B cell (primary cell): ENCODE results near the gene DTNBP1. TPM values are rescaled to one million over a fixed set of nuclear protein-coding genes. Genes with fewer than 3 reads are reported as not detected.

Experiments
- ATAC-seq: fragments of 200-7000 bp; cut with Tn5 transposase; one replicate; pipeline ENCODE4 v1.10.0; 2021; ENCODE audit warnings: low read depth, mild to moderate bottlenecking, moderate number of reproducible peaks, moderate library complexity
- CTCF ChIA-PET: fragments of 350-600 bp; sonication (Branson Sonifier 250); formaldehyde crosslinking; loops from one replicate; lab custom pipeline; 2021; ENCODE audit warnings: antibody characterized with exemption, inconsistent platforms; lab: Charles Lee
- POLR2A ChIA-PET: fragments of 350-600 bp; sonication (Branson Sonifier 250); formaldehyde crosslinking; loops from one replicate; lab custom pipeline; 2021; ENCODE audit warnings: antibody characterized with exemption; lab: Charles Lee
- DNase-seq: peaks from one replicate; pipeline ENCODE4 v3.0.0; 2013
- H2AFZ ChIP-seq: 2 replicates; pipeline ENCODE4 v1.6.1; 2012; ENCODE audit warnings: mild to moderate bottlenecking, low read depth, low read length; ENCODE audit not compliant: insufficient read depth, poor library complexity, severe bottlenecking
- H3K27ac ChIP-seq, 2 donors: 1 replicate in 1 of 2; 2 replicates in 1 of 2; pipeline ENCODE4 v1.5.1; 2012 to 2013; ENCODE audit warnings: low read length in 2 of 2, mild to moderate bottlenecking in 2 of 2, moderate library complexity in 1 of 2
- H3K27me3 ChIP-seq, 4 experiments: fragments of 200-600 bp in 1 of 4; sonication (generic) in 1 of 4; replicated peaks in 1 of 4; 1 replicate in 2 of 4; 2 replicates in 2 of 4; pipeline versions ENCODE4 v1.6.1 to v1.7.0; 2013 to 2016; ENCODE audit warnings: low read length in 3 of 4, mild to moderate bottlenecking in 2 of 4, mixed read lengths in 1 of 4, moderate library complexity in 1 of 4; ENCODE audit not compliant: insufficient read depth in 4 of 4, control insufficient read depth in 3 of 4; ENCODE audit errors: control extremely low read depth in 1 of 4
- H3K36me3 ChIP-seq, 2 experiments: replicated peaks in 1 of 2; 1 replicate in 1 of 2; 2 replicates in 1 of 2; pipeline versions ENCODE4 v1.6.1 to v1.7.1; 2013; ENCODE audit warnings: low read length in 1 of 2; ENCODE audit not compliant: insufficient read depth in 2 of 2, control insufficient read depth in 1 of 2; ENCODE audit errors: control extremely low read depth in 1 of 2, extremely low read depth in 1 of 2
- H3K4me1 ChIP-seq, 2 donors: fragments of 200-600 bp in 1 of 2; sonication (generic) in 1 of 2; 1 replicate in 1 of 2; 2 replicates in 1 of 2; pipeline versions ENCODE4 v1.5.1 to v1.6.1; 2013 to 2017; ENCODE audit warnings: low read length in 2 of 2; ENCODE audit not compliant: control insufficient read depth in 2 of 2, insufficient read depth in 2 of 2
- H3K4me2 ChIP-seq: replicated peaks from 2 replicates; pipeline ENCODE3; 2012; ENCODE audit warnings: mild to moderate bottlenecking, low read depth, low read length; ENCODE audit not compliant: poor library complexity, severe bottlenecking
- H3K4me3 ChIP-seq, 5 experiments: fragments of 200-600 bp in 1 of 5; sonication (generic) in 1 of 5; 1 replicate in 3 of 5; 2 replicates in 2 of 5; pipeline versions ENCODE4 v1.5.1 to v1.7.0; 2011 to 2016; ENCODE audit warnings: low read length in 4 of 5, mild to moderate bottlenecking in 4 of 5, low read depth in 2 of 5, control low read depth in 1 of 5, moderate library complexity in 1 of 5; ENCODE audit not compliant: insufficient read depth in 1 of 5; ENCODE audit errors: control extremely low read depth in 1 of 5, extremely low read depth in 1 of 5
- H3K79me2 ChIP-seq: fragments of 200-600 bp; sonication (generic); one replicate; pipeline ENCODE4 v1.6.0; 2016; ENCODE audit warnings: low read length; ENCODE audit not compliant: control insufficient read depth, insufficient read depth
- H3K9ac ChIP-seq: fragments of 200-600 bp; sonication (generic); 2 replicates; pipeline ENCODE4 v1.6.1; 2017; ENCODE audit warnings: mild to moderate bottlenecking, low read length, moderate library complexity
- H3K9me3 ChIP-seq, 3 donors: one replicate each; pipeline versions ENCODE4 v1.6.1 to v1.7.1; 2013; ENCODE audit warnings: low read length in 2 of 3; ENCODE audit not compliant: control insufficient read depth in 2 of 3, insufficient read depth in 1 of 3; ENCODE audit errors: control extremely low read depth in 1 of 3
- H4K20me1 ChIP-seq: 2 replicates; pipeline ENCODE4 v1.6.0; 2012; ENCODE audit warnings: mild to moderate bottlenecking, low read length; ENCODE audit not compliant: insufficient read depth, control insufficient read depth, poor library complexity, severe bottlenecking
- H3K27ac Mint-ChIP-seq: one replicate; pipeline ENCODE4 v1.8.0; 2021; ENCODE audit warnings: mixed read lengths
- H3K27me3 Mint-ChIP-seq: one replicate; pipeline ENCODE4 v1.8.0; 2021; ENCODE audit warnings: mixed read lengths
- H3K4me1 Mint-ChIP-seq: one replicate; pipeline ENCODE4 v1.8.0; 2021; ENCODE audit warnings: mixed read lengths
- H3K4me3 Mint-ChIP-seq: one replicate; pipeline ENCODE4 v1.8.0; 2021; ENCODE audit warnings: mixed read lengths
- H3K9me3 Mint-ChIP-seq: one replicate; pipeline ENCODE4 v1.8.0; 2022; ENCODE audit warnings: mixed read lengths; ENCODE audit not compliant: insufficient read depth
- EZH2 ChIP-seq: IDR thresholded peaks from 2 replicates; pipeline ENCODE4 v1.6.1; 2012; ENCODE audit warnings: borderline replicate concordance, low read depth, mild to moderate bottlenecking, moderate library complexity, low read length; ENCODE audit not compliant: insufficient read depth, poor library complexity, severe bottlenecking
- WGBS: methylation state at CpG from one replicate; pipeline ENCODE4 v1.1.5; 2013; ENCODE audit warnings: missing lambda C conversion rate; ENCODE audit not compliant: insufficient coverage; 5-methylcytosine and 5-hydroxymethylcytosine counted together
- intact Hi-C: fragments of 100-400 bp; cut with micrococcal nuclease; formaldehyde crosslinking; loops from one replicate; pipeline ENCODE4 v1.10.0; 2022
- polyA plus RNA-seq: library from polyadenylated mRNA; depleted of rRNA; stranded (reverse); fragments of >200 nt; gene quantifications from 2 replicates; pipeline ENCODE4 v1.2.3, GENCODE V29; 2012
- total RNA-seq, 2 donors: library from RNA; stranded (reverse); fragments of 120-200 nt in 1 of 2; gene quantifications; 1 replicate in 1 of 2; 2 replicates in 1 of 2; pipeline versions ENCODE4 v1.2.3 to v1.2.4, GENCODE V29; 2013 to 2022
- TF ChIP-seq, protein P1 (sequence below): fragments of 200-600 bp; IDR thresholded peaks from one replicate; pipeline ENCODE4 v1.8.0; 2022; ENCODE audit warnings: antibody characterized with exemption, mild to moderate bottlenecking

DTNBP1 gene
- total and polyA plus RNA-seq, 2 donors (not counting 1 experiment from before 2014, with no cell fraction given), result 31.4 to 73.0 TPM

DNA sequence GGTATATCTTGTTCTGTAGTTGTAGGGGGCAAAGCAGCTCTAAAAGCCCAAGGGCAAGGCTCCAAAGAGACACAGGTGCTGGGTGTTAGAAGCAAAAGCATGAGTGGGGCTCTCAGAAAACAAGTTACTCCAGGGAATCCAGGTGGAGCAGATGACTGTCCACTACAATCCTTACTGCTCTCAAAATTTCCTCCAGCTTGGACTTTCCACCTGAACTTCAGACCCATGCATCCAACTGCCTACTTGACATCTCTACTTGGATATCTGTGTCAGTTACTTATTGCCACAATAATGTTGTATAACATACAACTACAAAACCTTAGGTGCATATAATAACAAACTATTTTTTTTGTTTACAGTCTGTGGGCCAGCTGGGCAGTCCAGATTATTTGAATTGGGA is 22.8 kb upstream of the DTNBP1 start:
- Mint-ChIP-seq H3K4me3 (no peak overlapping the region), H3K9me3 (peaks cover 4% of the 10 kb centered on the region), H3K27ac (no peak overlapping the region), H3K4me1 (peaks cover 9% of the 10 kb centered on the region), H3K27me3 (peaks cover 4% of the 10 kb centered on the region)
- intact Hi-C loops, result no loop called here
- ChIA-PET CTCF (interaction anchor here (1.6 to 2.7 kb wide), 2 partner anchors 497 to 521 kb away, joined by 5 to 20 read pairs; no protein-coding TSS in a partner anchor), POLR2A (no interaction called here)
- DNase-seq, result no peak
- Histone ChIP-seq H3K27me3 (no peaks in the 10 kb centered on the region), H3K4me2 (no peak overlapping the region), H3K9me3 (peaks cover 0 to 4% (median 3%) of the 10 kb centered on the region in 3 donors), H3K9ac (no peak overlapping the region), H3K4me1 (no peaks in the 10 kb centered on the region), H3K4me3 (no peak overlapping the region), H3K36me3 (no peaks in the 10 kb centered on the region), H4K20me1 (no peaks in the 10 kb centered on the region), H3K79me2 (no peaks in the 10 kb centered on the region), H3K27ac (no peak overlapping the region), H2AFZ (no peak overlapping the region)
- ATAC-seq, result no peak
- TF ChIP-seq, protein P1, sequence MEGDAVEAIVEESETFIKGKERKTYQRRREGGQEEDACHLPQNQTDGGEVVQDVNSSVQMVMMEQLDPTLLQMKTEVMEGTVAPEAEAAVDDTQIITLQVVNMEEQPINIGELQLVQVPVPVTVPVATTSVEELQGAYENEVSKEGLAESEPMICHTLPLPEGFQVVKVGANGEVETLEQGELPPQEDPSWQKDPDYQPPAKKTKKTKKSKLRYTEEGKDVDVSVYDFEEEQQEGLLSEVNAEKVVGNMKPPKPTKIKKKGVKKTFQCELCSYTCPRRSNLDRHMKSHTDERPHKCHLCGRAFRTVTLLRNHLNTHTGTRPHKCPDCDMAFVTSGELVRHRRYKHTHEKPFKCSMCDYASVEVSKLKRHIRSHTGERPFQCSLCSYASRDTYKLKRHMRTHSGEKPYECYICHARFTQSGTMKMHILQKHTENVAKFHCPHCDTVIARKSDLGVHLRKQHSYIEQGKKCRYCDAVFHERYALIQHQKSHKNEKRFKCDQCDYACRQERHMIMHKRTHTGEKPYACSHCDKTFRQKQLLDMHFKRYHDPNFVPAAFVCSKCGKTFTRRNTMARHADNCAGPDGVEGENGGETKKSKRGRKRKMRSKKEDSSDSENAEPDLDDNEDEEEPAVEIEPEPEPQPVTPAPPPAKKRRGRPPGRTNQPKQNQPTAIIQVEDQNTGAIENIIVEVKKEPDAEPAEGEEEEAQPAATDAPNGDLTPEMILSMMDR, result no peak
- no peak for TF ChIP-seq EZH2

DNA sequence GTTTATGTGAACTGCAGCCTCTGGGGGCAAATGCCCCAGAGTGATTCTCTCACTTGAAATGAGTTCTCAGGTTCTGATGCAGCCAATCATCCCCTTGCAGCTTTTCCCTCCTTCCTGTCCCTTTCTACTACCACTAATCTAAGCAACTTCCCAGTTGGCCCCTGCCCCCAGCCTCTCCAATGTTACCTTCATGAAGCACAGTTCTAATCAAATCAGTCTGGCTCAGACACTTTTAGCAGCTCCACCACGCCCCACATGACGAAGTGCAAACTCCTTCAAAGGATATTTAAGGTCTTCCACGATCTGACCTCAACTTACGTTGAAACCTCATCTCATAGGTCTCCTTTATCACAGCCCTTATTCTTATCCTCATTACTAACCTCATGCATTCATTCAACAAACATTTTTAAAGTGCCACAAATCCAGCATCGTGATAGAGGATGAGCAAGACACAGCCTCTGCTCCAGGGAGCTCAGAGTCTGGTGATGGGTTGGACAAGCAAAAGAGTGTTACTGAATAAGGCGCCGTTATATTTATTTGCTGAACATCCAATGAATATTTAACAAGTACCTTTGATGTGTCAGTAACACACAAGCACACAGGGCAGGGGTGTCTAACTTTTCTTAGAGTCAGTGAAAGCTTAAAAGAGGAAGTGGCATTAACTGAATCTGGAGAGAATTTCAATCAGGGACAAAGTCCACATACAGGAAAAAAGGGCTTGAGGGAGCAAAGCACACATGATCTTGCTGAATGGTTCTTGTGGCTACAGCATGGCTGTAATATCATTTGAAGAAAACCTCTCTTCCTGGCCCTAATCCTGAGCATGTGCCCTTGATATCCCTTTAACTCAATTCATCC is 20.4 kb upstream of the DTNBP1 start:
- peaks cover 4% of the 10 kb centered on the region for H3K27me3 Mint-ChIP-seq
- no peaks in the 10 kb centered on the region for H3K79me2 ChIP-seq
- H3K4me3 ChIP-seq, result no peak overlapping the region
- peaks cover 4% of the 10 kb centered on the region for H3K9me3 Mint-ChIP-seq
- no peak overlapping the region for H2AFZ ChIP-seq
- no peaks in the 10 kb centered on the region for H3K27me3 ChIP-seq
- ChIA-PET CTCF (interaction anchor here (0.5 to 2.0 kb wide), 7 partner anchors 8 to 1783 kb away, joined by 3 to 5 read pairs (median 4); no protein-coding TSS in a partner anchor), POLR2A (no interaction called here)
- H4K20me1 ChIP-seq, result no peaks in the 10 kb centered on the region
- no peak overlapping the region for H3K4me2 ChIP-seq
- H3K4me1 ChIP-seq, result no peaks in the 10 kb centered on the region
- no peak overlapping the region for H3K4me3 Mint-ChIP-seq
- no peak overlapping the region for H3K27ac ChIP-seq
- TF ChIP-seq EZH2, result no peak
- TF ChIP-seq, protein P1, result no peak
- peaks cover 9% of the 10 kb centered on the region for H3K4me1 Mint-ChIP-seq
- 78% methylated on average over 4 of the region's 7 CpGs for WGBS
- no peak for DNase-seq
- ATAC-seq, result no peak
- H3K36me3 ChIP-seq, result no peaks in the 10 kb centered on the region
- H3K9me3 ChIP-seq, result peaks cover 0 to 4% (median 3%) of the 10 kb centered on the region in 3 donors
- no peak overlapping the region for H3K9ac ChIP-seq
- intact Hi-C loops, result no loop called here
- no peak overlapping the region for H3K27ac Mint-ChIP-seq
